Measurements from ENCODE around the gene CR1L.
"Not testable (repeated sequence)": the region's sequence is repeated elsewhere in the genome, so short reads cannot be mapped to it uniquely, and the experiment has no call there.

The CR1L gene

GRCh38 chr1:207747627-207748492 is 102.9 kb downstream of the CR1L start:
- Histone ChIP-seq H3K4me3 (ENCODE audit: extremely low read depth, insufficient read depth, low read length, poor library complexity, severe bottlenecking) (no peak overlapping the region), H3K27ac (ENCODE audit: low read depth, low read length, severe bottlenecking) (no peak overlapping the region), H3K9me3 (ENCODE audit: control insufficient read depth, low read length) (no peaks in the 10 kb centered on the region), H3K4me1 (ENCODE audit: control insufficient read depth, insufficient read depth, low read length, poor library complexity, severe bottlenecking) (peaks cover 4% of the 10 kb centered on the region), H3K36me3 (ENCODE audit: control insufficient read depth, insufficient read depth, low read length) (no peaks in the 10 kb centered on the region)
- WGBS, 2 experiments (ENCODE audit: insufficient coverage in 2 of 2): 83 to 90% methylated on average over 10 to 13 of the region's 15 CpGs

GRCh38 chr1:207748737-207749528 is 104.0 kb downstream of the CR1L start:
- Histone ChIP-seq H3K4me1 (ENCODE audit: control insufficient read depth, insufficient read depth, low read length, poor library complexity, severe bottlenecking) (peaks cover 8% of the 10 kb centered on the region), H3K4me3 (ENCODE audit: extremely low read depth, insufficient read depth, low read length, poor library complexity, severe bottlenecking) (no peak overlapping the region), H3K9me3 (ENCODE audit: control insufficient read depth, low read length) (no peaks in the 10 kb centered on the region), H3K27ac (ENCODE audit: low read depth, low read length, severe bottlenecking) (no peak overlapping the region), H3K36me3 (ENCODE audit: control insufficient read depth, insufficient read depth, low read length) (no peaks in the 10 kb centered on the region)
- 63 to 100% methylated on average over 1 of the region's 2 CpGs for WGBS, 2 experiments (ENCODE audit: insufficient coverage in 2 of 2)

GRCh38 chr1:207750631-207751305 is 105.8 kb downstream of the CR1L start:
- Histone ChIP-seq H3K4me3 (ENCODE audit: extremely low read depth, insufficient read depth, low read length, poor library complexity, severe bottlenecking) (no peak overlapping the region), H3K4me1 (ENCODE audit: control insufficient read depth, insufficient read depth, low read length, poor library complexity, severe bottlenecking) (peaks cover 20% of the 10 kb centered on the region), H3K27ac (ENCODE audit: low read depth, low read length, severe bottlenecking) (peak overlapping the region; percentile 68), H3K9me3 (ENCODE audit: control insufficient read depth, low read length) (no peaks in the 10 kb centered on the region), H3K36me3 (ENCODE audit: control insufficient read depth, insufficient read depth, low read length) (no peaks in the 10 kb centered on the region)
- 83 to 86% methylated on average over 5 of the region's 5 CpGs for WGBS, 2 experiments (ENCODE audit: insufficient coverage in 2 of 2)

GRCh38 chr1:207751463-207751789 is 106.5 kb downstream of the CR1L start:
- Histone ChIP-seq H3K27ac (ENCODE audit: low read depth, low read length, severe bottlenecking) (peak overlapping the region; percentile 68), H3K4me1 (ENCODE audit: control insufficient read depth, insufficient read depth, low read length, poor library complexity, severe bottlenecking) (peaks cover 20% of the 10 kb centered on the region), H3K4me3 (ENCODE audit: extremely low read depth, insufficient read depth, low read length, poor library complexity, severe bottlenecking) (peak overlapping the region; percentile 89)
- 43 to 48% methylated on average over 4 to 7 of the region's 7 CpGs for WGBS, 2 experiments (ENCODE audit: insufficient coverage in 2 of 2)
- H3K9me3 ChIP-seq (ENCODE audit: control insufficient read depth, low read length); H3K36me3 ChIP-seq (ENCODE audit: control insufficient read depth, insufficient read depth, low read length): not testable (repeated sequence)

- Histone ChIP-seq H3K4me1 (ENCODE audit: control insufficient read depth, insufficient read depth, low read length, poor library complexity, severe bottlenecking) (peaks cover 20% of the 10 kb centered on the region), H3K36me3 (ENCODE audit: control insufficient read depth, insufficient read depth, low read length) (peaks cover 3% of the 10 kb centered on the region), H3K4me3 (ENCODE audit: extremely low read depth, insufficient read depth, low read length, poor library complexity, severe bottlenecking) (peak within 1 kb of the TSS; percentile 89), H3K9me3 (ENCODE audit: control insufficient read depth, low read length) (no peaks in the 10 kb centered on the region), H3K27ac (ENCODE audit: low read depth, low read length, severe bottlenecking) (peak within 1 kb of the TSS; percentile 81)
- WGBS, 2 experiments (ENCODE audit: insufficient coverage in 2 of 2): 0% methylated on average over 36 to 38 of the region's 55 CpGs
These were observed 107.0 kb downstream of the CR1L start, which contains the start of gene CD46 for GRCh38 chr1:207751790-207752455. TSS of gene CD46 (plus strand) at chr1:207752054. CDS start at chr1:207752213, 159 bp downstream.

- H3K4me1 ChIP-seq (ENCODE audit: control insufficient read depth, insufficient read depth, low read length, poor library complexity, severe bottlenecking): peaks cover 20% of the 10 kb centered on the region
- H3K36me3 ChIP-seq (ENCODE audit: control insufficient read depth, insufficient read depth, low read length): peaks cover 9% of the 10 kb centered on the region
- WGBS, 2 experiments (ENCODE audit: insufficient coverage in 2 of 2): 0 to 1% methylated on average over 26 to 29 of the region's 30 CpGs
- peak overlapping the region; percentile 81 for H3K27ac ChIP-seq (ENCODE audit: low read depth, low read length, severe bottlenecking)
- H3K4me3 ChIP-seq (ENCODE audit: extremely low read depth, insufficient read depth, low read length, poor library complexity, severe bottlenecking): peak overlapping the region; percentile 89
- no peaks in the 10 kb centered on the region for H3K9me3 ChIP-seq (ENCODE audit: control insufficient read depth, low read length)
These were observed 107.6 kb downstream of the CR1L start for GRCh38 chr1:207752456-207752998.

- Histone ChIP-seq H3K9me3 (ENCODE audit: control insufficient read depth, low read length) (no peaks in the 10 kb centered on the region), H3K36me3 (ENCODE audit: control insufficient read depth, insufficient read depth, low read length) (peaks cover 20% of the 10 kb centered on the region), H3K4me1 (ENCODE audit: control insufficient read depth, insufficient read depth, low read length, poor library complexity, severe bottlenecking) (peaks cover 20% of the 10 kb centered on the region), H3K4me3 (ENCODE audit: extremely low read depth, insufficient read depth, low read length, poor library complexity, severe bottlenecking) (peak overlapping the region; percentile 89), H3K27ac (ENCODE audit: low read depth, low read length, severe bottlenecking) (no peak overlapping the region)
- 77% methylated on average over 5 of the region's 7 CpGs; no CpG with 5 or more reads in 1 of the 2 experiments for WGBS, 2 experiments (ENCODE audit: insufficient coverage in 2 of 2)
These were observed 108.7 kb downstream of the CR1L start for GRCh38 chr1:207753611-207754010.

- Histone ChIP-seq H3K4me1 (ENCODE audit: control insufficient read depth, insufficient read depth, low read length, poor library complexity, severe bottlenecking) (peaks cover 20% of the 10 kb centered on the region), H3K9me3 (ENCODE audit: control insufficient read depth, low read length) (no peaks in the 10 kb centered on the region), H3K27ac (ENCODE audit: low read depth, low read length, severe bottlenecking) (no peak overlapping the region), H3K36me3 (ENCODE audit: control insufficient read depth, insufficient read depth, low read length) (peaks cover 22% of the 10 kb centered on the region), H3K4me3 (ENCODE audit: extremely low read depth, insufficient read depth, low read length, poor library complexity, severe bottlenecking) (peak overlapping the region; percentile 89)
- WGBS, 2 experiments (ENCODE audit: insufficient coverage in 2 of 2): 68 to 78% methylated on average over 3 to 4 of the region's 4 CpGs
These were observed 109.1 kb downstream of the CR1L start for GRCh38 chr1:207754011-207754410.

- WGBS, 2 experiments (ENCODE audit: insufficient coverage in 2 of 2): 94 to 96% methylated on average over 5 to 7 of the region's 7 CpGs
- no peak overlapping the region for H3K4me3 ChIP-seq (ENCODE audit: extremely low read depth, insufficient read depth, low read length, poor library complexity, severe bottlenecking)
- peaks cover 20% of the 10 kb centered on the region for H3K4me1 ChIP-seq (ENCODE audit: control insufficient read depth, insufficient read depth, low read length, poor library complexity, severe bottlenecking)
- no peak overlapping the region for H3K27ac ChIP-seq (ENCODE audit: low read depth, low read length, severe bottlenecking)
- H3K36me3 ChIP-seq (ENCODE audit: control insufficient read depth, insufficient read depth, low read length): peaks cover 31% of the 10 kb centered on the region
- H3K9me3 ChIP-seq (ENCODE audit: control insufficient read depth, low read length): no peaks in the 10 kb centered on the region
These were observed 110.2 kb downstream of the CR1L start for GRCh38 chr1:207754974-207755700.
